SW 1271 (cell line): ENCODE results near the gene RIOK1.
"Not testable (repeated sequence)": the region's sequence is repeated elsewhere in the genome, so short reads cannot be mapped to it uniquely, and the experiment has no call there.

Experiments
- DNase-seq, 2 experiments: peaks; one replicate each; lab custom pipeline; 2025; lab: John Stamatoyannopoulos, UW

Gene RIOK1

GRCh38 chr6:7389451-7390225 lies at the start of gene RIOK1, which contains the start of gene CAGE1:
RIOK1 (plus strand) TSS chr6:7389808; CDS start chr6:7390003, 195 bp downstream.
CAGE1 (minus strand) TSS chr6:7389742; CDS start chr6:7387173, 2,569 bp downstream.
- DNase-seq = peak; percentile 89 to 96

GRCh38 chr6:7341271-7341670 lies 48.3 kb upstream of the RIOK1 start:
- no peak for DNase-seq

DNA sequence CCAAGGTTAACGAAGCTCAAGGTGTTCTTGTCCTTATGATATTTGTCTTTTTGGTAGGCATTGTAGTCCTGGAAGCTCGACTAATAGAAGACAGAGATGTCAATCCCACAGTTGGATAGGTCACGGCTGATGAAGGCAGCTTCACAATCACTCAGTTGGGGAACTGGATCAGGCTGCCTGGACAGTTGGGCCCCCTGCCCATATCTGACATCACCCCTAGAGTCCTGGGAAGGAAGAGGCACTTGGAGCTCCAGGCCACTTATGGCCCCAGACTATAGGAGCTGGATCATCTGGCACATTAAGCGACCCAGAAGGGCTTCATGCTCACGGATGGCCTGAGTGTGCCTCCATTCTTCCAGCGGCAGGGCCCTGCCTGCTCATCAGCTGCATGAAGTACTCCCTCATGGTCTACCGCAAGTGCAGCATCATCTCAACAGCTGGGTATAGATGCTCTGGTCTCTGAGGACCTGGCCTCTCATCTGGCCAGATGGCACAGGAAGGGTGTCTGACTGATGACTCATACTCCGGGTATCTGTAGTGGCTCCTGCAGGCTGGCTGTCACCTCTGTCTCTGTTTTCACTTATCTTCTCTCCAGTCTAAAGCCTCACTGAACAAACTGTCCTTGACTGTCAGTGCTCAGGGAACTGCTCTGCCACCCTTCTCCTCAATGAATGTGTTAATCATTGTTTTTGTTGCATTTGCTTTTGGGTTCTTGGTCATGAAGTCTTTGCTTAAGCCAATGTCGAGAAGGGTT lies 47.4 kb upstream of the RIOK1 start:
- peak in 1 of 2 experiments; percentile 29 for DNase-seq

- no peak for DNase-seq
These were observed 45.8 kb upstream of the RIOK1 start for GRCh38 chr6:7343546-7344475.

DNA sequence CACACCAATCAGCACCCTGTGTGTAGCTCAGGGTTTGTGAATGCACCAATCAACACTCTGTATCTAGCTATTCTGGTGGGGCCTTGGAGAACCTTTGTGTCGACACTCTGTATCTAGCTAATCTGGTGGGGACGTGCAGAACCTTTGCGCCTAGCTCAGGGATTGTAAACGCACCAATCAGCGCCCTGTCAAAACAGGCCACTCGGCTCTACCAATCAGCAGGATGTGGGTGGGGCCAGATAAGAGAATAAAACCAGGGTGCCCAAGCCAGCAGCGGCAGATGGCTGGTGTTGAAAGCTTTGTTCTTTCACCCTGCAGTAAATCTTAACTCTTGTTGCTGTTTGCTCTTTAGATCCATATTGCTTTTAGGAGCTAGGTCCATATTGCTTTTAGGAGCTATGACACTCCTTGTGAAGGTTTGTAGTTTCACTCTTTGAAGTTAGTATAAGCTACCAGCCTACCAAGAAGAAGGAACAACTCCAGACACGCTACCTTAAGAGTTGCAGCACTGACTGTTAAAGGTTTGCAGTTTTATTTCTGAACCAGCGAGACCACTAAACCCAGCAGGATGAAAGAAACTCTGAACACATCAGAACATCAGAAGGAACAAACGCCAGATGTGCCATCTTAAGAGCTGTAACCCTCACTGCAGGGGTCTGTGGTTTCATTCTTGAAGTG lies 44.7 kb upstream of the RIOK1 start:
- not testable (repeated sequence) for DNase-seq

GRCh38 chr6:7347551-7347997 lies 42.0 kb upstream of the RIOK1 start:
- DNase-seq = not testable (repeated sequence)

GRCh38 chr6:7350591-7350990 lies 39.0 kb upstream of the RIOK1 start:
- not testable (repeated sequence) for DNase-seq

GRCh38 chr6:7351916-7352315 lies 37.7 kb upstream of the RIOK1 start:
- not testable (repeated sequence) for DNase-seq

- DNase-seq = no peak
These were observed 22.2 kb upstream of the RIOK1 start for GRCh38 chr6:7367408-7367807.

DNA sequence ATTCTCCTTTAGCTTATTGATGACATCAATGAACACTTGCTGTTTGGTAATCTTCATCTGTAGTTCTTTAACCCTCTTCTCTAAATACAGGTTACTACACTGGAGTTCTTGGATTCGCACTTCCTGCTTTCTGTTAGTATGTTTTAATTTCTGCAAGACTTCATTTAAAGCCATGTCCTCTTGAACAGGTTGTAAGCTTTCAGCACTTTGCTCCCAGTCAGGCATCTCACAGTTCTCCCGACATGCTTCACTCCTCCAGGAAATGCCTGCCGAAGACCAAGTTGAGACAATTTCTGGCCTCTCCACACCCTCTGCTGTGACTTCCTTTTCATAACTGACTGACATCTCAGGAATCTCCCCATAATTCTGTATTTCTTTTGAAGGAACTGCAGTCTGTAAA lies 15.9 kb upstream of the RIOK1 start:
- no peak for DNase-seq

GRCh38 chr6:7377961-7378360 lies 11.6 kb upstream of the RIOK1 start:
- no peak for DNase-seq

DNA sequence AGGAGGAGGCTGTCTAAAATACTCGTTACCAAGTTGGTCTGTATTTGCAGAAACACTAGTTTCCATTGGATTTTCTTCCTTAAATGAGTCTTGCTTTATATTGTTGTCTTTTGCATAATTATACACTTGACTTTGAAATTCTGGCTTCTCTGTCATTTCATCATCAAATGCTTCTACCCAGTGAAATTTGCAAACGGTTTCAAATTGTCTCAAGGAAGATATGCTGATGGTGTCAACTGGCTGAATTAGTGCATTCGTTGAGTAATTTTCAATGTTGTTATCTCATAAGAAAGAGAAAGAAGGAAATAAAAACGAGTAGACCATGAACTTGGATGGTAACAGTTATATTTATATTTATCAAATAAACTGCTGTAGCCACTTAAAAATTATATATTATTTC lies 10.9 kb upstream of the RIOK1 start:
- no peak for DNase-seq

DNA sequence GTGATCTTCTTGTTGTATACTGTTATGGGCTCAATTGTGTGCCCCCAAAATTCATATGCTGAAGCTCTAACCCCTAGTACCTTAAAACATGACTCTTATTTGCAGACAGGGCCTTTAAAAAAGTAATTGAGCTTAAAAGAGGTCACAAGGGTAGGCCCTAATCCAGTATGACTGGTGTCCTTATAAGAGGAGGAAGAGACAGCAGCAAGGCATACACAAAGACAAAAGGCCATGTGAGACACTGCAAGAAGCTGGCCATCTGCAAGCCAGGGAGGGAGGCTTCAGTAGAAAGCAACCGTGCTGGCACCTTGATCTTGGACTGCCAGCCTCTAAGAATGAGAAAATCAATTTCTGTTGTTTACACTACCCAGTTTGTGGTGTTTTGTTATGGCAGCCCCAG lies 8.5 kb upstream of the RIOK1 start:
- DNase-seq = no peak

DNA sequence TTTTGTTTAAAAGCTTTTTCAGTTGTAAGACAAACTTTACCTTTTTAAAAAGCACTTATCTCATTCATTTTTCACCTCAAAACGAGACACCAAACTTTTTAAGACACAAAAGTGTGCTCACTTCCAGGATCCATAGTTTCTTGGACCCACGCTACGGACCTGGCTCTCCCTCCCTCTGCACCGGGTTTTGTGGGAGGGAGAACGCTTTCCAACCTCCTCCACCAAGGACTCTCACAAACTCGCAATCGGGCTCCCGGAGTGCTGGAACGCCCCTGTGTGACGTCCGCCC lies 502 bp upstream of the RIOK1 start:
- DNase-seq = peak in 1 of 2 experiments; percentile 58

- no peak for DNase-seq
These were observed 744 bp downstream of the RIOK1 start for GRCh38 chr6:7390226-7390878.

- DNase-seq = no peak
These were observed 1.5 kb downstream of the RIOK1 start for GRCh38 chr6:7391151-7391550.

- no peak for DNase-seq
These were observed 2.8 kb downstream of the RIOK1 start for GRCh38 chr6:7392402-7392801.

DNA sequence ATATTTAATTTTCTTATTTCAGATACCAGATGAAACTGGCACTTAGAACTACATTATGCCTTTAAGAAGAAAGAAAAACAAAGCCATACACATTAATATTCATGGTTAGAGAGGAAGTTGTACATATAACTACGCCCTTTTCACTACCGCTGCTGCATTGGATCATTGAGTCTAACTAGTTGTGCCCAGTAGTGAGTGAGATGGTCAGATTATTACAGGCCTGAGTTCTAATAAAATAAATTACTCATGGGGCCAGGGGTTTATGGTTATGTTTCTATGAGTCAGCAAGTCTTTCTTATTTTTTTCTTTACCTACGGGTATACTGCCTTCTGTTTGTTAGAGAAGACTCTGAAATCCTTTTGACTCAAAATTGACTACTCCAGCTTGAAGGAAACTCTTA lies 11.5 kb downstream of the RIOK1 start:
- DNase-seq = no peak

DNA sequence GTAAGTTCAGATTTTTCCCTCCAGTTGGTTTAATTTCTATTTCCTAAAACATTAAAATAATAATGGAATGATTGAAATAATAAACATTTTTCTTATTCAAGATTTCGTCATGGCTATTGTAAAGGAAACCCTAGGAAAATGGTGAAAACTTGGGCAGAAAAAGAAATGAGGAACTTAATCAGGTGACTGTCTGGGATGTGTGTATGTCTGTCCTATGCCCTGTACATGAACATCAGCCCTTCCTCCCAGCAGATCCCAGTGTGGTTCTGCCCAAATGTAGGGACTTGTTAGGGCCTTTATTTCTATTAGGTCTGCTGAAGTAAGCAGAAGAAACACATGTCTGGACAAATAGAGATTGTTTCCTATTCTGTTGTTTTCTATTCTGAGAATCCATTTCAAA lies 13.1 kb downstream of the RIOK1 start:
- DNase-seq = no peak

- DNase-seq = no peak
These were observed 14.9 kb downstream of the RIOK1 start for GRCh38 chr6:7404546-7404945.

- DNase-seq = no peak
These were observed 17.1 kb downstream of the RIOK1 start for GRCh38 chr6:7406743-7407142.
